HEK293 (cell line): ENCODE results near the gene COX7A2.

Experiments
- CTCF ChIA-PET: fragments of 350-600 bp; formaldehyde crosslinking; extraction: SDS; loops from one replicate; lab custom pipeline; 2021; ENCODE audit warnings: antibody characterized with exemption; lab: Yijun Ruan, JAX
- POLR2A ChIA-PET: fragments of 300-600 bp; formaldehyde crosslinking; extraction: SDS; loops from one replicate; lab custom pipeline; 2020; ENCODE audit warnings: antibody characterized with exemption, inconsistent platforms; lab: Yijun Ruan, JAX
- H3K27ac ChIP-seq: fragments of 200-500 bp; sonication (Bioruptor generic); 2 replicates; pipeline ENCODE4 v1.5.1; 2014; ENCODE audit warnings: low read depth, low read length, control low read depth, inconsistent platforms; ENCODE audit errors: extremely low read depth
- H3K36me3 ChIP-seq, 2 experiments: fragments of 200-500 bp in 1 of 2; sonication (Bioruptor generic) in 1 of 2; 1 replicate in 1 of 2; 2 replicates in 1 of 2; pipeline ENCODE4 v1.5.1; 2014 to 2017; ENCODE audit warnings: inconsistent platforms in 2 of 2, low read length in 2 of 2; ENCODE audit not compliant: control insufficient read depth in 2 of 2, insufficient read depth in 1 of 2
- H3K4me1 ChIP-seq: fragments of 200-500 bp; sonication (Bioruptor generic); 2 replicates; pipeline ENCODE4 v1.5.1; 2014; ENCODE audit warnings: mild to moderate bottlenecking, low read length, inconsistent platforms; ENCODE audit not compliant: control insufficient read depth, insufficient read depth
- H3K4me3 ChIP-seq: 2 replicates; pipeline ENCODE4 v1.5.1; 2011; ENCODE audit warnings: low read depth, mild to moderate bottlenecking, control low read depth, low read length, moderate library complexity
- H3K9me3 ChIP-seq: fragments of 200-500 bp; sonication (Bioruptor generic); 2 replicates; pipeline ENCODE4 v1.5.1; 2014; ENCODE audit warnings: low read depth, low read length, inconsistent platforms; ENCODE audit not compliant: control insufficient read depth, insufficient read depth
- ELK4 ChIP-seq: IDR thresholded peaks from 2 replicates; pipeline ENCODE4 v1.6.1; 2011; ENCODE audit warnings: mild to moderate bottlenecking, low read depth, low read length, borderline replicate concordance
- MEIS1 ChIP-seq: sonication (generic); formaldehyde crosslinking; IDR thresholded peaks from 2 replicates; pipeline ENCODE4 v1.8.1; 2022; ENCODE audit warnings: missing genetic modification reagents, mild to moderate bottlenecking, borderline replicate concordance
- MYNN ChIP-seq: fragments of 450-650 bp; formaldehyde crosslinking; IDR thresholded peaks from 2 replicates; pipeline ENCODE4 v1.5.1; 2016; ENCODE audit warnings: missing biosample characterization, missing genetic modification characterization, borderline replicate concordance
- SALL2 ChIP-seq: fragments of 450-650 bp; formaldehyde crosslinking; IDR thresholded peaks from 2 replicates; pipeline ENCODE4 v1.5.0; 2017; ENCODE audit warnings: missing biosample characterization, mild to moderate bottlenecking, missing genetic modification characterization, borderline replicate concordance
- ZFHX2 ChIP-seq: fragments of 450-650 bp; formaldehyde crosslinking; conservative IDR thresholded peaks from 2 replicates; pipeline ENCODE4 v1.5.1; 2016; ENCODE audit warnings: missing biosample characterization, missing genetic modification characterization
- ZNF112 ChIP-seq: fragments of 450-650 bp; formaldehyde crosslinking; IDR thresholded peaks from 2 replicates; pipeline ENCODE4 v1.5.0; 2017; ENCODE audit warnings: missing biosample characterization, missing genetic modification characterization
- ZNF114 ChIP-seq: fragments of 450-650 bp; formaldehyde crosslinking; IDR thresholded peaks from 2 replicates; pipeline ENCODE4 v1.5.0; 2017; ENCODE audit warnings: missing biosample characterization, missing genetic modification characterization
- ZNF184 ChIP-seq: fragments of 450-650 bp; IDR thresholded peaks from 2 replicates; pipeline ENCODE4 v1.5.1; 2018; ENCODE audit warnings: missing biosample characterization, mild to moderate bottlenecking, missing genetic modification characterization
- ZNF202 ChIP-seq: fragments of 450-650 bp; formaldehyde crosslinking; IDR thresholded peaks from 2 replicates; pipeline ENCODE4 v1.5.1; 2016; ENCODE audit warnings: missing biosample characterization, missing genetic modification characterization, borderline replicate concordance
- ZNF211 ChIP-seq: fragments of 450-650 bp; formaldehyde crosslinking; IDR thresholded peaks from 2 replicates; pipeline ENCODE4 v1.5.1; 2016; ENCODE audit warnings: low read depth, missing biosample characterization, missing genetic modification characterization
- ZNF239 ChIP-seq: fragments of 450-650 bp; formaldehyde crosslinking; IDR thresholded peaks from 2 replicates; pipeline ENCODE4 v1.5.1; 2016; ENCODE audit warnings: missing biosample characterization, missing genetic modification characterization
- ZNF248 ChIP-seq: fragments of 450-650 bp; formaldehyde crosslinking; IDR thresholded peaks from 2 replicates; pipeline ENCODE4 v1.5.1; 2017; ENCODE audit warnings: missing biosample characterization, missing genetic modification characterization
- ZNF366 ChIP-seq: fragments of 450-650 bp; formaldehyde crosslinking; conservative IDR thresholded peaks from 2 replicates; pipeline ENCODE4 v1.5.1; 2016; ENCODE audit warnings: missing biosample characterization, missing genetic modification characterization
- ZNF416 ChIP-seq: fragments of 450-650 bp; formaldehyde crosslinking; IDR thresholded peaks from 2 replicates; pipeline ENCODE4 v1.5.1; 2016; ENCODE audit warnings: missing biosample characterization, missing genetic modification characterization
- ZNF426 ChIP-seq: fragments of 450-650 bp; formaldehyde crosslinking; IDR thresholded peaks from 2 replicates; pipeline ENCODE4 v1.5.1; 2017; ENCODE audit warnings: missing biosample characterization, missing genetic modification characterization, mild to moderate bottlenecking, inconsistent platforms, moderate library complexity
- ZNF518A ChIP-seq: fragments of 450-650 bp; formaldehyde crosslinking; conservative IDR thresholded peaks from 2 replicates; pipeline ENCODE4 v1.5.1; 2016; ENCODE audit warnings: low read depth, missing biosample characterization, missing genetic modification characterization
- ZNF549 ChIP-seq: fragments of 450-650 bp; IDR thresholded peaks from 2 replicates; pipeline ENCODE4 v1.5.1; 2018; ENCODE audit warnings: missing biosample characterization, missing genetic modification characterization, mild to moderate bottlenecking, inconsistent platforms, moderate library complexity
- ZNF555 ChIP-seq: fragments of 450-650 bp; formaldehyde crosslinking; conservative IDR thresholded peaks from 2 replicates; pipeline ENCODE4 v1.5.1; 2017; ENCODE audit warnings: missing biosample characterization, mild to moderate bottlenecking, missing genetic modification characterization, inconsistent platforms
- ZNF596 ChIP-seq: fragments of 450-650 bp; IDR thresholded peaks from 2 replicates; pipeline ENCODE4 v1.5.0; 2018; ENCODE audit warnings: missing biosample characterization, mild to moderate bottlenecking, missing genetic modification characterization, moderate library complexity
- ZNF645 ChIP-seq: fragments of 450-650 bp; formaldehyde crosslinking; IDR thresholded peaks from 2 replicates; pipeline ENCODE4; 2016; ENCODE audit warnings: missing biosample characterization, missing genetic modification characterization
- ZNF658 ChIP-seq: fragments of 450-650 bp; formaldehyde crosslinking; IDR thresholded peaks from 2 replicates; pipeline ENCODE4; 2016; ENCODE audit warnings: missing biosample characterization, missing genetic modification characterization
- ZNF76 ChIP-seq: fragments of 450-650 bp; formaldehyde crosslinking; IDR thresholded peaks from 2 replicates; pipeline ENCODE4; 2016; ENCODE audit warnings: low read depth, missing biosample characterization, missing genetic modification characterization, borderline replicate concordance
- ZNF768 ChIP-seq: fragments of 450-650 bp; formaldehyde crosslinking; IDR thresholded peaks from 2 replicates; pipeline ENCODE4 v1.5.1; 2018; ENCODE audit warnings: missing biosample characterization, mild to moderate bottlenecking, missing genetic modification characterization
- ZNF777 ChIP-seq: fragments of 450-650 bp; formaldehyde crosslinking; IDR thresholded peaks from 2 replicates; pipeline ENCODE4 v1.5.1; 2017; ENCODE audit warnings: missing biosample characterization, missing genetic modification characterization, borderline replicate concordance
- ZNF785 ChIP-seq: fragments of 450-650 bp; formaldehyde crosslinking; IDR thresholded peaks from 2 replicates; pipeline ENCODE4 v1.5.1; 2016; ENCODE audit warnings: missing biosample characterization, missing genetic modification characterization

COX7A2 gene

GRCh38 chr6:75279418-75279817 lies 35.8 kb upstream of the COX7A2 start:
- Histone ChIP-seq H3K36me3 (no peaks in the 10 kb centered on the region), H3K4me1 (peaks cover 19% of the 10 kb centered on the region; the same call in 1 of the 2 replicates), H3K27ac (no peak overlapping the region), H3K4me3 (no peak overlapping the region), H3K9me3 (no peaks in the 10 kb centered on the region)
- TF ChIP-seq ZNF202 (tag by site-specific recombination), result no peak
- TF ChIP-seq MYNN (tag by site-specific recombination), result no peak
- no peak for TF ChIP-seq ZNF114 (tag by site-specific recombination)
- no peak for TF ChIP-seq ZNF785 (tag by site-specific recombination)
- no peak for TF ChIP-seq ZNF426
- TF ChIP-seq ZNF239 (tag by site-specific recombination), result no peak
- TF ChIP-seq ZNF518A (tag by site-specific recombination), result no peak
- TF ChIP-seq ZFHX2 (tag by site-specific recombination), result no peak
- TF ChIP-seq ZNF645, result no peak
- TF ChIP-seq ZNF112, result no peak
- no peak for TF ChIP-seq SALL2
- no peak for TF ChIP-seq ZNF555 (tag by site-specific recombination)
- no peak for TF ChIP-seq ZNF658 (tag by site-specific recombination)
- TF ChIP-seq ZNF768 (tag by site-specific recombination), result no peak
- TF ChIP-seq MEIS1, result no peak
- no peak for TF ChIP-seq ZNF248
- TF ChIP-seq ZNF549 (tag by site-specific recombination), result no peak
- no peak for TF ChIP-seq ZNF416 (tag by site-specific recombination)
- ChIA-PET CTCF (interaction anchor here (0.6 to 3.3 kb wide), 7 partner anchors 9 to 635 kb away, joined by 3 to 38 read pairs (median 3); no protein-coding TSS in a partner anchor), POLR2A (no interaction called here)

- Histone ChIP-seq H3K9me3 (no peaks in the 10 kb centered on the region), H3K27ac (no peak overlapping the region), H3K4me1 (peaks cover 19% of the 10 kb centered on the region; the same call in 1 of the 2 replicates), H3K36me3 (no peaks in the 10 kb centered on the region), H3K4me3 (no peak overlapping the region)
- TF ChIP-seq ZNF184 (tag by site-specific recombination) (no peak), ZNF211 (tag by site-specific recombination) (no peak), ZNF366 (tag by site-specific recombination) (peak; percentile 34), ZNF777 (tag by site-specific recombination) (no peak), ELK4 (no peak), ZNF76 (tag by site-specific recombination) (no peak), ZNF596 (no peak)
- POLR2A ChIA-PET, result no interaction called here
- CTCF ChIA-PET, result interaction anchor here (0.6 to 3.3 kb wide), 6 partner anchors 11 to 634 kb away, joined by 3 to 38 read pairs (median 4); no protein-coding TSS in a partner anchor
Observed at GRCh38 chr6:75278474-75279077, 35.0 kb upstream of the COX7A2 start.
